ENCODE measurements around the gene DDO.

The DDO gene

DNA sequence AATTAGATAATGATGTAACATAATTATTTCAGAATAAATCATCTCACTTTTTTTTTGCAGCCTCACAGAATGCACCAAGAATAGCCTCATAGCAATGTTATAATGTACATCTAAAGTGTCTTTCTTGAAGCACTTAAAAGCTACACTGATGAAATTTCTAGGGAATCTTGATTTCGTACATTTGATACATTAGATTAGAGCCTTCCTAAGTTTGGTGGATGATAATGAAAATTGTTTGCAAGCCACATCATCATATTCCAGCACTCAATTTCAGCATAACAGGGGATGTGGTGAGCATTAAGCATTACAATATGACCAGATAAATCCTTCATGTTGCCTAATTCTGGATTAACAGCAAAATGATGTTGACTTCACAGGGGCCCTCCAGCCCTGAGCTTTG lies 47.5 kb downstream of the DDO start:
- TF ChIP-seq, protein P1, sequence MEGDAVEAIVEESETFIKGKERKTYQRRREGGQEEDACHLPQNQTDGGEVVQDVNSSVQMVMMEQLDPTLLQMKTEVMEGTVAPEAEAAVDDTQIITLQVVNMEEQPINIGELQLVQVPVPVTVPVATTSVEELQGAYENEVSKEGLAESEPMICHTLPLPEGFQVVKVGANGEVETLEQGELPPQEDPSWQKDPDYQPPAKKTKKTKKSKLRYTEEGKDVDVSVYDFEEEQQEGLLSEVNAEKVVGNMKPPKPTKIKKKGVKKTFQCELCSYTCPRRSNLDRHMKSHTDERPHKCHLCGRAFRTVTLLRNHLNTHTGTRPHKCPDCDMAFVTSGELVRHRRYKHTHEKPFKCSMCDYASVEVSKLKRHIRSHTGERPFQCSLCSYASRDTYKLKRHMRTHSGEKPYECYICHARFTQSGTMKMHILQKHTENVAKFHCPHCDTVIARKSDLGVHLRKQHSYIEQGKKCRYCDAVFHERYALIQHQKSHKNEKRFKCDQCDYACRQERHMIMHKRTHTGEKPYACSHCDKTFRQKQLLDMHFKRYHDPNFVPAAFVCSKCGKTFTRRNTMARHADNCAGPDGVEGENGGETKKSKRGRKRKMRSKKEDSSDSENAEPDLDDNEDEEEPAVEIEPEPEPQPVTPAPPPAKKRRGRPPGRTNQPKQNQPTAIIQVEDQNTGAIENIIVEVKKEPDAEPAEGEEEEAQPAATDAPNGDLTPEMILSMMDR (IDR thresholded peaks at IDR 0.05; ENCODE audit: control insufficient read depth, insufficient read depth, low read depth, low read length, missing control alignments), result no peak
- no peak overlapping the region for H3K4me3 ChIP-seq (ENCODE audit: control insufficient read depth, low read depth, low read length)

DNA sequence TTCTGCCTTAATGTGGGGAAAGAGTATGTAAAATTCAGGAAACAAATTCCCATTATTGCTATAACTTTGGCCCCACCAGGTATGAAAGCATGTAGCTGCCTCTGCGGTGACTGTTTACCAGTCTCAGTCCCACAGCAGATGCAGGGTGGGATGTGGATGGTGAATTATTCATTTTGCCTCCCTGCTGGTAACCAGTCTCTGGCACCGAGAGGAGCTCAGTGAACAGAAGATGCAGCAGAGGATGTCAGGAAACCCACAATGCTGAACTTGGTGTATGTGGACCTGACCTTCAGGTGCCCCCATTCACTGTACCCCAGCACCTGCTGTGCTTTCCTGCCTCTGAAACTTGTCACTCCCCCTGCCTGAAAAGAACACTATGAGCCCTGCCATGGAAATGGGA lies 48.4 kb downstream of the DDO start:
- TF ChIP-seq, protein P1 (IDR thresholded peaks at IDR 0.05; ENCODE audit: control insufficient read depth, insufficient read depth, low read depth, low read length, missing control alignments), result no peak
- no peak for DNase-seq (ENCODE audit: low read depth)

More for the DNA sequence above, 47.5 kb downstream of the DDO start:
- no peak for DNase-seq (ENCODE audit: low read depth)

DNA sequence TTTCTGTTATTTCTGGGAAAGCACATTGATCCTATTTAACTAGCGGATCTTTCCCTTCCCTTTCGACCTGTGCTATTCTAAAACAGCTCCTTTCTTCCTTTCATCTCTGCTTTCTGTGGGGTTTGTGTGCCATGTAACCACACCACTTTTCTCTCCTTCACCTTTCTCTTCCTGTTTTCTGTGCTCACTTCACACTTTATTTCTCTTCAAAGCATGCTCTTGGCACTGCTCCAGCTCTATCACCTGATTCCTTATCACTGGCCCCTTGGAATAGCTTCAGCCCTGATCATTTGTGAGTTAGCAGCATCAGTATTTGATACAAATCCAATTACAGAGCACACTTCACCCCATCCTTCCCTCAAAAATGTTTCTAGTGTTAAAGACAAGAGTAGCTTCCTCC lies 49.1 kb downstream of the DDO start:
- H3K4me3 ChIP-seq (ENCODE audit: control insufficient read depth, low read depth, low read length), result no peak overlapping the region

More for the DNA sequence above, 48.4 kb downstream of the DDO start:
- no peak overlapping the region for H3K4me3 ChIP-seq (ENCODE audit: control insufficient read depth, low read depth, low read length)

DNA sequence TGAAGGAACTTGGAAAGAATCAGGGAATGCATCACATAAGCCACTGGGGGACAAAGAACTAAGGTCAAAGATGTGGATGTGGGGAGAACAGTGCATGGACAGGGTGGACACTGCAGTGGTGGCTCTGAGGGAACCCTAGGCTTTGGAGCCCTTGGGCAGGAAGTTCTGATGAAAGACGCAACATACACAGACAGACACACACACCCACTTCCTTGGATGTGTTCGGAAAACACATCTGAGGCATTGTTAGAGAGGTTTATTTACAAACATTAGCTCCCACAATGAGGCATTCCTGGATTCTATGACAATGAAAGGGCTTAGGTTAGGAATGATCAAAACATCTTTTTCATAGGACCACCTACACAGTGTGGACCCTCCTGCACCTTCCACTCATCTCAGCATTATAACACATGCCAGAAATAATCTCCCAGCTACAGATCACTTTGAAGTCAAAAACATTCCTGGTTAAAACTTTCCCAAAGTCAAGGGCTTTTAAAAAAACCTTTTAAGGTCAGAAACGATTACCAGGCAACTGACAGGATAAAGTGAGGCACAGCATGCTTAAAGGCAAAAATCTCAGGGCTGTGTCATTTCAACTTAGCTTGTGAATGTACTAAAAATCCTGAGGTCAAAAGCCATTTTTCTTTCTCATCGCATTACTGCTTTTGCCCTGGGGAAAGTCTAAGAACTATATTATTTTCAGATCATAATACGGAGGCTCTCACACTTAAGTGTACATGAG lies 50.8 kb downstream of the DDO start:
- H3K4me3 ChIP-seq (ENCODE audit: control insufficient read depth, low read depth, low read length), result no peak overlapping the region
- no peak for DNase-seq (ENCODE audit: low read depth)
- TF ChIP-seq, protein P1 (IDR thresholded peaks at IDR 0.05; ENCODE audit: control insufficient read depth, insufficient read depth, low read depth, low read length, missing control alignments), result no peak

More for the DNA sequence above, 49.1 kb downstream of the DDO start:
- no peak for DNase-seq (ENCODE audit: low read depth)
- TF ChIP-seq, protein P1 (IDR thresholded peaks at IDR 0.05; ENCODE audit: control insufficient read depth, insufficient read depth, low read depth, low read length, missing control alignments), result no peak

DNA sequence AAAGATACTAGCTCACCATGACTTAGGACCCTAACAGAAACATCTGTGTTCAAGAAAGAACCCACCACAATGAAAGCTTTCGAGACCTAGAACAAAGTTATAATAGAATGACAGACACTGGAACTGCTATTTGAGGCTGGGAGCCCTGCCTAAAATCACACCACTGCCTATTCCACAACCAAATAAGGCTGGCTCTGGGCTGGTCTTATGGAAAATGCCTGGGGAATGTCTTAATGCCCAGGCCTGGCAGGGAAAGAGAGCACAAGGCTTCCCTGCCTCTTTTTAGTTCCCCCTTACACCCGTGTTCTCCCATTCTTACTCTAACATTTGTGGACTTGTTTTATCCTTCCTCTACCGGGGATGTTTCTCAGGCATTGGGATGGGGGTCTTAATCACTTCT lies 51.6 kb downstream of the DDO start:
- TF ChIP-seq, protein P1 (IDR thresholded peaks at IDR 0.05; ENCODE audit: control insufficient read depth, insufficient read depth, low read depth, low read length, missing control alignments), result no peak
- no peak for DNase-seq (ENCODE audit: low read depth)
- H3K4me3 ChIP-seq (ENCODE audit: control insufficient read depth, low read depth, low read length), result no peak overlapping the region

DNA sequence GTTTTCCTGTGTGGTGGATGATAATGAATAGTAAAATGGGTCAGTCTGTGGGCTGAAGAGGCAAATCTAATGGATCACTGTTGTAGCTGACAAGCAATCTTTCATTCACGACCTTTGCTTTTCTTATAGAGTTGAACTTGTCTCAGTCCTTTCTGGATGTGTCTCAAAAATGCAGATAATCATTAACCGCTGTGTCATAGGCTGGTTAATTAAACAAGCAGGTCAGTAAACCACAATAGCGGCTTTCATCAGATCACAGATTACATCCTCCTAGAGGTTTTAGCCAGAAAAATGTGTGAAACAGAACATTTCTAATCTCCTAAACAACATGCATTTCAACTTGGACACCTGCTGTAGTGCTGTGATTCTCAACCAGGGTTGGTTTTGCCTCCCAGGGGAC lies 54.7 kb downstream of the DDO start:
- no peak for DNase-seq (ENCODE audit: low read depth)
- TF ChIP-seq, protein P1 (IDR thresholded peaks at IDR 0.05; ENCODE audit: control insufficient read depth, insufficient read depth, low read depth, low read length, missing control alignments), result no peak
- H3K4me3 ChIP-seq (ENCODE audit: control insufficient read depth, low read depth, low read length), result no peak overlapping the region

All from AG09309 (cell line).